ENCODE results near the gene PRR16. TPM values are rescaled to one million over a fixed set of nuclear protein-coding genes. Genes with fewer than 3 reads are reported as not detected.
"Not testable (repeated sequence)": the region's sequence is repeated elsewhere in the genome, so short reads cannot be mapped to it uniquely, and the experiment has no call there.

The PRR16 gene
- 26.3 TPM for polyA plus RNA-seq (2013, experiment 1 of 2; ENCODE audit: insufficient read length)
- polyA plus RNA-seq (2013, experiment 2 of 2; ENCODE audit: insufficient read length), result 24.0 TPM

- peak; percentile 83 for DNase-seq
Measured at GRCh38 chr5:120463991-120464626, at the start of gene PRR16. TSS of gene PRR16 (plus strand) at chr5:120464300.

- DNase-seq, result no peak
Measured at GRCh38 chr5:120415985-120416384, 48.1 kb upstream of the PRR16 start.

DNA sequence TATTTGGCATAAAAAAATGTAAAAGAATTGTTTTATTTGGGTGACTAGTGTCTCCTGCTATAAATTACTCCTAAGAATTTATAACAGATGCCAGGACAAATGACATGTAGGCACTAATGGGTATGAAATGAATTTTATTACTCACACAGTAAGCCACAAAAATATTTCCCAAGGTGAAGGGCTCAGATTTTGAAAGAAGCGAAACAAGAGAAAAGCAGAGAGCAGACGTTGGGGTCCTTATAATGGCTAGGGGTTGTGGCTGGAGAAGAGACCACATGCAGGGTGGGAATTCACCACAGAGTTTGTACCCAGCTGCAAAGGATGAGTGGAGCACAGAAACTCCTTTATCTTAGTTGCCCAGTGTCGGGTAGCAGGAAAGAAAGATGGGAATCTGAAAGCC lies 45.0 kb upstream of the PRR16 start:
- peak; percentile 78 for DNase-seq

GRCh38 chr5:120426633-120427275 lies 37.3 kb upstream of the PRR16 start:
- not testable (repeated sequence) for DNase-seq

GRCh38 chr5:120430572-120430971 lies 33.5 kb upstream of the PRR16 start:
- no peak for DNase-seq

GRCh38 chr5:120432861-120433260 lies 31.2 kb upstream of the PRR16 start:
- no peak for DNase-seq

- DNase-seq, result no peak
Measured at GRCh38 chr5:120435129-120435528, 29.0 kb upstream of the PRR16 start.

DNA sequence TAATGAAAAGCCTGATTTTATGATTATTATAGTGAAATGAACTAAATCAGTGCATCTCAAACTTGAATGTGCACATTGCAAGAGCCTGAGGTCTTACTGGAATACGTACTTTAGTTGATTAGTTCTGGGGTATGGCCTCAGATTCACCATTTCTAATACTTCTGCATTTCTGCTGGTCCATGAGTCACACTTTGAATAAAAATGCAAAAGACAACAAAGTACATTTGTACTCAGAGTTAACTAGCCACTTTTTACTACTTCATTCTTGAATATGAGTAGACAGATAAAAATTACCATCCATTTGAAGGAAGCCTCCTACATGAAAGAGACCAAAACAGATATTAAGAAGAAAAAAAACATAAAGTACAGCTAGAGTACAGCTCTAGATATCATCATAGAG lies 27.1 kb upstream of the PRR16 start:
- DNase-seq, result peak; percentile 67

DNA sequence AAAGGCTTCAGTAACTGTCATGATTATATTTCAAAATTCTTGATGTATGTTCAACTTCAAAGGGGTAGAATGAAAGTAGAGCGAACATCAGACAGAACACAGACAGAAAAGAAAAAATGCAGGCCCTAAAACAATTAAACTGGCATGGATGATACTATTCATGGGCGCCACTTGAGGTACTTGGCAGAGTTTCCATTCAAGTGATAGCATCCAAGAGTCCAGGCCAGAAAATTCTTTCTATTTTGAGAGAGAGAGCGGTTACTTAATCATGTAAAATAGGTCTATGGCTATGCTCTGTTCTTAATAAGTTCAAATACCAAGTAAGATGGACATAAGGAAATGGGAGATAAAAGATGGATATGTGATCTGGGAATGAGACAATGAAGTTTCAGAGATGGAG lies 21.4 kb upstream of the PRR16 start:
- no peak for DNase-seq

GRCh38 chr5:120443607-120444006 lies 20.5 kb upstream of the PRR16 start:
- no peak for DNase-seq

DNA sequence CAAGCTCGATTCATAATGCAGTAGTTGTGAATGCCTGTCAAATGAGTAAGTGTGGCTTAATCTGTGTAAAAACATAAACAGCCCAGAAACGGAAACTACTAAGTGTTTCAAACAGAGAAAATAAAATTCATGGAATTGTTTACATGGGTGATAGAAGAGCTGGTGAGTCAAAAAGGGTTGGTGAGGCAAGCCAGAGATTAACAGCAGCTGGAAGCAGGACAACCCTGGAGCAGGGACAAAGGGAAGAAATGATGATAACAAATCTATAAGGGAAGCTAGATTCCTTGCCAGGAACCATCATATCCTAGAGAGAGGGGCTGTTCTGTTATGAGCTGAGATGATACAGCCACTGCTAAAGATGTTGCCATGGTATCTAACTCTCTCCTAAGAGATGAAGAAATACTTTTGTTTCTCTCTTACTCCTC lies 18.0 kb upstream of the PRR16 start:
- peak; percentile 95 for DNase-seq

GRCh38 chr5:120446901-120447300 lies 17.2 kb upstream of the PRR16 start:
- DNase-seq, result peak; percentile 50

DNA sequence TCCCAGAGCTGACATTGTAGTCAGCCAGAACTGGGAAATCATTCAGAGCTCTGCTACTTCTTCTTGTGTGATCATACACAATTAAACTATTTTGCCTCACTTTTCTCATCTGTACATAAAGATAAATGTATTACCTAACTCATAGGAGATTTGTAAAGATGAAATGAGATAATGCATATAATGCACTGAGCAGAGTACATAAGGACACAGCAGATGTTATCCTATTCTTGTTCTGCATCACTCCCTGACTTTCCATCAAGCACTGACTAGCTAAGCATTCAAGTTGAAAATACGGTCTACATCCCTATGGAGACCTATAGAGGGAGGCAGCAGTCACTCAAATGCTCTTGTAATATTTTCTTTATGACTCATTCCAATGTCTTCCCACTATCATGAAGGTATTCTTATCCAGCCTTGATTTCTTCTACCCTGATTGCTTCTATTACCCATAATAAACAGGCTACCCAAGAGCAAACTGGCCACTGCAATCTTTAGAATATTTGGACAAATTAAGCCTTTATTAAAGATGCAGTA lies 16.3 kb upstream of the PRR16 start:
- DNase-seq, result peak; percentile 54

GRCh38 chr5:120449501-120449900 lies 14.6 kb upstream of the PRR16 start:
- peak; percentile 81 for DNase-seq

DNA sequence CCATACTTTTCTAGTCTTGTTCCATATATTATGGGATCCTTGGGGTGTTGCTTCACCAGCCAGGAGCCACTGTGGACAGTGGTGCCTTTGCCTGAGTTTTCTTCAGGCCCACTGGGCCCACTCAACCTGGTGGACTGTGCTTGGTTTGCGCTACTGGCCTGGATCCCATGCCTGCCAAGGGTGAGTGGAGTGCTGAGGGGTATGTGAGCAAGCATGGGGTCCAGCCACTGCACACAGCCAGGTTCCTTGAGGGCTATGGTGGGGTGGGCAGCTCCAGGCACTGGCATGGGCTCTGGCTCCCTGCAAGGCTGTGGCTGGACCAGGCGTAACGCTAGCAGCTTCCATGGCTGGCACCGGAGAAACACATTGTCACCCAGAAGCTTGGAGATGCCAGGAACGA lies 13.2 kb upstream of the PRR16 start:
- DNase-seq, result no peak

DNA sequence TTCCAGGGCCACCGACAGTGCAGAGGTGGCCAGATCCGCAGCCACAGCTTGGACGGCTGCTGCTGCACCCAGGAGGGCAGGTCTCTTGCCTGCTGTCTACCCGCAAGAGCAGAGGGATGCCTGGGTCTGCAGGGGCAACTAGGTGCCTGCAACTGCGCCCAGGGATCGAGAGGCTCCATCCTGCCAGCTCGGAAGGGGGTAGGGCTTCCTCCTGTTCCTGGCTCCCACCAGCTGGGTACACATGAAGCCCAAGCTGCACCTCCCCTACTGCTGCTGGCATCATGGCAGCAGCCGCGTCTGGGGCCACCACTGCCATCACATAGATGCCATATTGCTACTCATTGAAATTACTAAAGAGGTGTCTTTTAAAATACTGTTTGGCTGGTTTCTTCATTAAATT lies 12.7 kb upstream of the PRR16 start:
- DNase-seq, result no peak

- peak; percentile 54 for DNase-seq
Measured at GRCh38 chr5:120452471-120452870, 11.6 kb upstream of the PRR16 start.

GRCh38 chr5:120454094-120454798 lies 9.9 kb upstream of the PRR16 start:
- peak; percentile 88 for DNase-seq

GRCh38 chr5:120456006-120456405 lies 8.1 kb upstream of the PRR16 start:
- DNase-seq, result no peak

- DNase-seq, result peak; percentile 65
Measured at GRCh38 chr5:120457839-120458507, 6.1 kb upstream of the PRR16 start.

DNA sequence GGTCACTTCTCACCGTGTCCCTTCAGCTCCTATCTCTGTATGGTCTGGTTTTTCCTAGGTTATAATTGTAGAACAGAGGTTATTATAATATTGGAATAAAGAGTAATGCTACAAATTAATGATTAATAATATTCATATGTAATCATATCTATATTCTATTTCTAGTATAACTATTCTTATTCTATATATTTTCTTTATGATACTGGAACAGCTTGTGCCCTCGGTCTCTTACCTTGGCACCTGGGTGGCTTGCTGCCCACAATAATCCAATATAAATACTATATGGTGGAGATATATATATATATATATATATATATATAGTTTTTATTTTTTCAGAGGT lies 5.6 kb upstream of the PRR16 start:
- DNase-seq, result not testable (repeated sequence)

- no peak for DNase-seq
Measured at GRCh38 chr5:120461251-120461650, 2.8 kb upstream of the PRR16 start.

Data from fibroblast of skin of scalp (primary cell).